Measurements from ENCODE around the gene SYPL2.
A peak's percentile ranks its signal among the peaks of the same experiment; 100 is the strongest.

SYPL2 gene

DNA sequence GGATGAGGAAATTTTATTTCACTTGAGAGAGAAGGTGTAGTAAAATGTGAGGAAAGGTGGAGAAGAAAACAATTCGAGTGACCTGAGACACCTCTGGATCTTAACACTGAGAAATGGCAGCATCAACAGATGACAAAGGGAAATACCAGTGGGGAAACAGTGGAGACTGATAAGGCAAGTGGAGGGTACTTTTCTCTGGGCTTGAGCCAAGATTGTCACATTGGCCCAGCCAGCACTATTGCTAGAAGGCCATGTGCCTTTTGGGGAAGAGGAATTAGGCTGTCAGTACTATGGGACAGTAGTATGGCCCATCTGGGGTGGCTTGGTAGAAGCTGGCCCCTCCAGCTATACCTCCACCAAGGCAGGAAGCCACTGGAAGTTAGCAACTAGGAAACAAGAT is 8.4 kb downstream of the SYPL2 start:
- DNase-seq (ENCODE audit: insufficient read length) (no peak), FAIRE-seq (no peak)
- no peak for TF ChIP-seq TAF1 (IDR thresholded peaks at IDR 0.05; ENCODE audit: borderline replicate concordance, low read depth, low read length)
- no peak for TF ChIP-seq POLR2A (IDR thresholded peaks at IDR 0.05; ENCODE audit: low read depth, low read length)
- no peak for TF ChIP-seq POLR2AphosphoS5 (IDR thresholded peaks at IDR 0.05; ENCODE audit: low read depth, low read length)

DNA sequence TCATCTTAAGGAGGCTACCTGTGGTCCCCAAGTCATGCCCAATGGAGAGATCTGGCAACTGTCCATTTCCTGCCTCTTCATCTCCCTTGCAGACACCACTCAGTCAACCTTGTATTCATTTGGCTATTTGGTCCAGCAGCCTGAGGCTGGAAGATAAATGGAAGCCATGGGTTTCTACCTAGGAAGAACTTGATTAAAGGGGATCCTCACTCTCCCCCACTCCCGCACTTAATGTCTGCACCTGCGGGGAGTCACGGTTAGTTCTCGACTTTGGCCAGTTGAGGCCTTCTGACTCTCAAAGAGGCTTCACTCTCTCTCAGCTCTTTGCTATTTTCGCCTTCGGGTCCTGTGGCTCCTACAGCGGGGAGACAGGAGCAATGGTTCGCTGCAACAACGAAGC is 8.9 kb downstream of the SYPL2 start:
- FAIRE-seq (no peak), DNase-seq (ENCODE audit: insufficient read length) (no peak)
- TF ChIP-seq POLR2A (IDR thresholded peaks at IDR 0.05; ENCODE audit: low read depth, low read length) (no peak), TAF1 (IDR thresholded peaks at IDR 0.05; ENCODE audit: borderline replicate concordance, low read depth, low read length) (no peak), POLR2AphosphoS5 (IDR thresholded peaks at IDR 0.05; ENCODE audit: low read depth, low read length) (no peak)

DNA sequence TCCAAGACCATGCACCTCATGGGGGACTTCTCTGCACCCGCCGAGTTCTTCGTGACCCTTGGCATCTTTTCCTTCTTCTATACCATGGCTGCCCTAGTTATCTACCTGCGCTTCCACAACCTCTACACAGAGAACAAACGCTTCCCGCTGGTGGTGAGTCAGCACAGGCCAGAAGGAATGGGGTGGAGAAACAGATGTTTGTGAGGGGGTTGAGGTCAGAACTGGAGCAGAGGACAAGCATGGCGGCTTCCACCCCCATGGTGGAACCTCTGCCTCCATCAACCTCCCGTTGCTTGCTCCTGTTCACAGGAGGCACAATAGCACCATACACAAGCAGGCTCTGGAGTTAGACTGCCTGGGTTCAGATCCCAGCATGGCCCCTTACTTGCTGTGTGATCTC is 10.5 kb downstream of the SYPL2 start:
- FAIRE-seq (no peak), DNase-seq (ENCODE audit: insufficient read length) (no peak)
- TF ChIP-seq POLR2AphosphoS5 (IDR thresholded peaks at IDR 0.05; ENCODE audit: low read depth, low read length) (no peak), POLR2A (IDR thresholded peaks at IDR 0.05; ENCODE audit: low read depth, low read length) (no peak), TAF1 (IDR thresholded peaks at IDR 0.05; ENCODE audit: borderline replicate concordance, low read depth, low read length) (no peak)

DNA sequence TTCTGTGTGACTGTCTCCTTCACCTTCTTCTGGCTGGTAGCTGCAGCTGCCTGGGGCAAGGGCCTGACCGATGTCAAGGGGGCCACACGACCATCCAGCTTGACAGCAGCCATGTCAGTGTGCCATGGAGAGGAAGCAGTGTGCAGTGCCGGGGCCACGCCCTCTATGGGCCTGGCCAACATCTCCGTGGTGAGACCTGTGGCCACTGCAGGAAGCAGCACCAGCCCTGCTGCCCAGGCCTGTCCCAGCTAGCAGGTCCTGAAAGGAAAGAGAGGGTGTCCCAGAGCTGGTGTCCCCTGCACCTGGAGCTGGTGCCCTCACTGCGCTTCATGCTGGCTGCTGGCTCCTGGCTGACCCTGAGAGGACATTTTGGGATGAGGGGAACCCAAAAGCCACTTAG is 11.5 kb downstream of the SYPL2 start:
- DNase-seq (ENCODE audit: insufficient read length) (no peak), FAIRE-seq (no peak)
- TF ChIP-seq POLR2A (IDR thresholded peaks at IDR 0.05; ENCODE audit: low read depth, low read length): no peak
- no peak for TF ChIP-seq TAF1 (IDR thresholded peaks at IDR 0.05; ENCODE audit: borderline replicate concordance, low read depth, low read length)
- TF ChIP-seq POLR2AphosphoS5 (IDR thresholded peaks at IDR 0.05; ENCODE audit: low read depth, low read length): no peak

DNA sequence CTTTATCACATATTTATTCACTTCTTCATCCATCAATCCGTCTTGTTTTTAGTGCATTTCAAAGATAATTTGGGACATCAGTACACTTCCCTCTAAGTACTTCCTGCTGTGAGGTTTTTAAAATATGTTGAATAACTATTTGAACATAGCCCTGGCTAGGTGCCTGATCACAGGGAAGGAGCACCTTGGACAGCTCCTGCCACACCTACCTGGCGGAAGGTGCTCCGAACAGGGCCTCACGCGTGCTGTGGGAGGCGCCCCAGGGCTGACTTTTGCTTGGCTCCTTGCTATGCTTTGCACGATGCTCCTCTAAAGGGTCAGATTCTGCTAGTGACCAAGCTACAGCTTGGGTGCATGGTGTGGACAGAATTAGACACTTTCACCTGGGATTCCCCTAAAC is 12.5 kb downstream of the SYPL2 start:
- no peak for FAIRE-seq
- TF ChIP-seq TAF1 (IDR thresholded peaks at IDR 0.05; ENCODE audit: borderline replicate concordance, low read depth, low read length) (no peak), POLR2AphosphoS5 (IDR thresholded peaks at IDR 0.05; ENCODE audit: low read depth, low read length) (no peak), POLR2A (IDR thresholded peaks at IDR 0.05; ENCODE audit: low read depth, low read length) (no peak)
- DNase-seq (ENCODE audit: insufficient read length): no peak

DNA sequence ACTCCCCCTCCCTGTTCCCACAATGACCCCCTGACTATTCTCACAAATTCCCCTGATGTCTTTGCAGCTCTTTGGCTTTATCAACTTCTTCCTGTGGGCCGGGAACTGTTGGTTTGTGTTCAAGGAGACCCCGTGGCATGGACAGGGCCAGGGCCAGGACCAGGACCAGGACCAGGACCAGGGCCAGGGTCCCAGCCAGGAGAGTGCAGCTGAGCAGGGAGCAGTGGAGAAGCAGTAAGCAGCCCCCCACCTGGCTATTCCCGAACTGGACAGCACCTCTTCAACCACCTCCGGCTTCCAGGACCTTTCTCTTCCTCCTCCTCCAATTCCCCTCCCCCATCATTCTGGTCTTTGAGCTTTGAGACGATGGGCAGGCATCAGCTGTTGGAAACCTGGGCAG is 13.0 kb downstream of the SYPL2 start:
- TF ChIP-seq POLR2A (IDR thresholded peaks at IDR 0.05; ENCODE audit: low read depth, low read length) (no peak), TAF1 (IDR thresholded peaks at IDR 0.05; ENCODE audit: borderline replicate concordance, low read depth, low read length) (no peak), POLR2AphosphoS5 (IDR thresholded peaks at IDR 0.05; ENCODE audit: low read depth, low read length) (no peak)
- no peak for FAIRE-seq

DNA sequence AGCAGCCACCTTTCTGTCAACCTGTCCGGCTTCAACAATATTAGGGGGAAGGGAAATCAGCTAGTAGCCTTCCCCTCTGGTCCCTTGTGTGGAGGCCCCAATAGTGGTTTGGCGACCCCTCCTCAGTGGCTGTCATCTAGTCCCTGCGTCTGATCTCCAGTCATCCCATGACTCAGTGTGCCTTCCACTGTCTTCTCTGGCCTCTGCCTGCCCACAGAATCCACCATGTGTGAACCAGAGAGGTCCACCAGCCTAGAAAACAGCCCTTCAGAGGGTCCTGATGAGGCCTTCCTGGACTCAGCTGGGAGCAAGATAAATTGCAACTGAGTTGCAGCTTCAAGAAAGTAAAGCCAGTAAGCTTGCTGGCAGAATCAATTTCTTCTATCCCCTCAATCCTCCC is 13.6 kb downstream of the SYPL2 start:
- no peak for FAIRE-seq
- TF ChIP-seq TAF1 (IDR thresholded peaks at IDR 0.05; ENCODE audit: borderline replicate concordance, low read depth, low read length) (no peak), POLR2A (IDR thresholded peaks at IDR 0.05; ENCODE audit: low read depth, low read length) (no peak), POLR2AphosphoS5 (IDR thresholded peaks at IDR 0.05; ENCODE audit: low read depth, low read length) (no peak)
- no peak for DNase-seq (ENCODE audit: insufficient read length)

More for the DNA sequence above, 13.0 kb downstream of the SYPL2 start:
- DNase-seq (ENCODE audit: insufficient read length): no peak

DNA sequence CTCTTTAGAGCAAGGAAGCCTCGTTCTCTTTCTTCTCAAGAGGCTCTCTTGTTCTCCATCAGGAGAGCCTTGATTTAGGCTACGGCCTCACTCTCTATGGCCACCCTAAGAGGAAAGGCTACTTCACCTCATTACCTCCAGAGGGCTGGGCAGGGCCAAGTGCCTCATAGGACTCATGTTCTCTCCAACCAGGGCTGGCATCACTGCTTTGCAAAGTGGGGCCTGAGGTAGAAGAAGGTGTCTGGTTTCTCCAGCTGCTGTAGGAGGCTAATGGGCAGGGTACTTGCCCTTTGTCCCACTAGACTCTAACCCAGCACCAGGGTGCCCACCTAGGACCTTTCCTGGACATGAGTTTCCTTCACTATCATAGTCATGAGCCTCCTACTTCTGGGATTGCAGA is 15.3 kb downstream of the SYPL2 start:
- DNase-seq (ENCODE audit: insufficient read length) (no peak), FAIRE-seq (no peak)
- TF ChIP-seq POLR2AphosphoS5 (IDR thresholded peaks at IDR 0.05; ENCODE audit: low read depth, low read length): no peak
- no peak for TF ChIP-seq TAF1 (IDR thresholded peaks at IDR 0.05; ENCODE audit: borderline replicate concordance, low read depth, low read length)
- no peak for TF ChIP-seq POLR2A (IDR thresholded peaks at IDR 0.05; ENCODE audit: low read depth, low read length)

DNA sequence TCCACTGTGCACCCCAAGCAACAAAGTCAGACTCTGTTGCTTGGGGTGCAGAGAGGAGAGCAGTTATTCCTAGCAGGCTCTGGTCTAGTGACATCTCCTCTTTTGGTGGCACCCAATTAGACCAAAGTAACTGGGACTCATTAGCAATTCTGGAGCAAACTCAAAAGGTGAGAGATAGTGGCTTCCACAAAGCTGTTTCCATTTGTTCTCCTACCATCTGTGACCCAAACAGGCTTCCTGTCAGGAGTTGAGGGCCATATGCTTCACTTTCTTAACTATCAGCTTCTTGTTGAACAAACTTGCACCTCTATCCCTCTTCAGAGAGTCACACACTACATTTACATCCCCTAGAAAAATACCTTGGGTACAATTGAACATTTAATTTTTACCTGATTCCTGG is 15.9 kb downstream of the SYPL2 start:
- TF ChIP-seq POLR2AphosphoS5 (IDR thresholded peaks at IDR 0.05; ENCODE audit: low read depth, low read length) (no peak), TAF1 (IDR thresholded peaks at IDR 0.05; ENCODE audit: borderline replicate concordance, low read depth, low read length) (no peak), POLR2A (IDR thresholded peaks at IDR 0.05; ENCODE audit: low read depth, low read length) (no peak)
- FAIRE-seq (no peak), DNase-seq (ENCODE audit: insufficient read length) (no peak)

DNA sequence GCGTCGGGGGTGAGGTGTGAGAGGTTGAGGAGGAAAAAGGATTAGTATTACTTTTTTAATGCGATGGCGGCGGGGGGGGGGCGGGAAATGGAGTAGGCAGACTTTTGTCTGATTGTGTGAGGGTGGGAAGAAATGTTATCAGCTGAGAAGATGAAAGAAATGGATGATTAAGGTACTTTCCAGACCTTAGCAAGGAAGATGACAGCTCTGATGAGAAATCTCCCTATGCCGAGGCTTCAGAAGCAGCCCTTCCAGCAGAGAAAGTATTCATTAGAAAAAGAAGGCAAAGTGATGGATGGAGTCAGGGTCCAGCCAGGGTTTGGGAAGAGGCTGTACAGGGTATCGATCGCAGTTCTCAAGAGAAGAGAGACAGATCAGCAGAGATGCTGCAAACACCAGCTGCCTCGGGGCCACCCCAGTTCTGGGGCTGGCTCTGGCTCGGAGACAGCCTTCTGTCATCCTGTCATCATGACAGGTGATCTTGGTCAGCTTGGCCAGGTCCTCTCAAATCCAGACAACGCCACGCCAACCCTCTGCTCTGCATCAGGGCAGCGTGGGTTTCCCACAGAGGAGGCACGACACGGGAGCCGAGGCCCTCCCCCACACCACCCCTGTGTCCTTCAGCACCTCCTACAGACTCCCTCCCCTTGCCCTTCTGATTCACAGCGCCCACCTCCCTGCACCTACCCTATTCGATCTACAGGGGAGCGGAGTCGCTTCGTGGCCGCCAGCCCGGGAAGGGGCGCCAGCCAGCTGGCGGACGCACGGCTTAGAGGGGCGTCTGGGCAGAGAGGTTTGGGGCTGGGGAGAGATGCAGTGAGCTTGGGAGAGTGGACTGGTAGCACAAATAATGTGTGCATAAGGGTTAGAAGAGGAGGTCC is 16.7 kb downstream of the SYPL2 start:
- FAIRE-seq: no peak
- DNase-seq (ENCODE audit: insufficient read length): no peak
- TF ChIP-seq POLR2A (IDR thresholded peaks at IDR 0.05; ENCODE audit: low read depth, low read length): no peak
- no peak for TF ChIP-seq TAF1 (IDR thresholded peaks at IDR 0.05; ENCODE audit: borderline replicate concordance, low read depth, low read length)
- no peak for TF ChIP-seq POLR2AphosphoS5 (IDR thresholded peaks at IDR 0.05; ENCODE audit: low read depth, low read length)

DNA sequence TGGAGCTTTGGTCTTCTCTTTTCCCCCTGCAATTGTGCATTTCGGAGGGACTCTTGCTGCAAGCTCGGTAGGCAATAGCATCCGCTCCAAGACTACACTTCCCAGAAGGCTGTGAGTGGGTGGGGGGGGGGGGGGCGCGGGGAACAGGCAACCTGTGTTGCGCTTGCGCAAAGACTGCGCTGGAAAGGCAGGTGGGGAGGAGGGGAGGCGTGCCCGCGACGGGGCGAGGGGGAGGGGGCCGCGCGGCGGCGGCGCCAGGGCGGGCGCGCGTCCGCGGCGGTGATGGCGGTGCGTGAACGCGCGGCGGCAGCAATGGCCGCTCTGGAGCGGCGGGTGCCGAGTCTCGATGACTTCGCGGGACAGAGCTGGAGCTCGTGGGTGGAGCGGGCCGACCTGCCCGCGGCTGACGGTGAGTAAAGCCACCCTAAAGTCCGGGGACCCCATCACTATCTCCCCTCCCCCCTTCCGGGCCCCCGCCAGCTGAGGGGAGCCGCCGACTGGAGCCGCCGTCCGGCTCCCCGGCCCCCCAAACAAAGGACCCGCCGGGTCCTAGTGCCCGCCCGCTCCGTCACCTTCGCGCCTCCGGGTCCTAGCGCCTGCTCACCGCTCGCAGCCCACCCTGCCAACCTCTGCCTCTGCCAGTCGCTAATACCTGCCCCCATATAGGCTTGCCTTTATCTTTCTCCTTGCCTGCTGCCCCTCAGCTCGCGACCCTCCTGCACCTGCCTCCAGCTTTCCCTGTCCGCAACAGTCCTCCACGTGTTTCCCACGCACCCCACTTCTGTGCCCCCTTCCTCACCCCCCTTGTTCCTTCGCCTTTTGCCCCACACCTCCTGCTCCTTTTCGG is 17.5 kb downstream of the SYPL2 start, which contains the start of gene ATXN7L2:
Gene ATXN7L2, plus strand, starts transcription at position 234 of the 847 bp plus-strand sequence. Its CDS starts 49 bp downstream, at position 283.
- peak; percentile 72; the same call in 1 of the 2 replicates for TF ChIP-seq POLR2AphosphoS5 (IDR thresholded peaks at IDR 0.05; ENCODE audit: low read depth, low read length)
- peak; percentile 96 for TF ChIP-seq TAF1 (IDR thresholded peaks at IDR 0.05; ENCODE audit: borderline replicate concordance, low read depth, low read length)
- peak; percentile 94 for TF ChIP-seq POLR2A (IDR thresholded peaks at IDR 0.05; ENCODE audit: low read depth, low read length)
- peak; percentile 97 for FAIRE-seq
- peak; percentile 97 for DNase-seq (ENCODE audit: insufficient read length)
